GM18502 (cell line): ENCODE data around the gene SYCE3.

ENCODE experiments used
- ATAC-seq: cut with Tn5 transposase; IDR thresholded peaks from one replicate; pipeline ENCODE4 v1.9.1; 2021; ENCODE audit warnings: mild to moderate bottlenecking; ENCODE audit not compliant: unreplicated experiment, poor library complexity

The SYCE3 gene

DNA sequence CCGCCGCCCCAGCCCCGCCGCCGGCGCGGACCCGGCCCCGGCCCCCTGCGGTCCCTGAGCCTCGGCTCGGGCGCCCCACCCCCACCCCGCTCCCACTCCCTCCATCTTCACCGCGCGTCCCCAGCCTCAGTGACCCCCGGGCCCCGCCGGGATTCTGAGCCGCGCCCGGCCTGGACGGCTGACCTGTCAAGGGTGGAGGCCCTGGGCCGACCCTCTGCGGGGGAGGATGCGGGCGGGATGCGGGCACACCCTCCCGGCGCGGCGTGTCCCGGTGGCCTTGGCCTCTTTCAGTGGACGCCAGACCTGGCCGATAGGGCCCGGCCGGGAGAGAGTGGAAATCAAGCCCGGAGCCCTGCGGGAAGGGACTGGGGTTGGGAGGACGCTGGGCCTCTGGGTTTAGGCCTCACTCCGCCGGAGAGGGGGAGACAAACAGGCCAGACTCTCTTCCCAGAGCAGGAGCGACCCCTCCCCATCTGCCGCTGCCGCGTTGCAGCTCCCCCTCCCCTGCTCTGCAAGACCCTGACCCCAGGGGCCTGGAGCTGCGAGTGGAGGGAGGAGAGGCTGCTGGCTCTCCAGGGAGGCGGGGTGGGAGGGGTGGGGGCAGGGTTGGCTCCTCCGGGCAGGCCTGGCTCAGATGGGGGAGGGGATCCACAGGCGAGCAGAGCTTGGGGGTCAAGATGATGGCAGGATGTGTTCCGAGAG, 38.4 kb upstream of the SYCE3 start:
- no peak for ATAC-seq

DNA sequence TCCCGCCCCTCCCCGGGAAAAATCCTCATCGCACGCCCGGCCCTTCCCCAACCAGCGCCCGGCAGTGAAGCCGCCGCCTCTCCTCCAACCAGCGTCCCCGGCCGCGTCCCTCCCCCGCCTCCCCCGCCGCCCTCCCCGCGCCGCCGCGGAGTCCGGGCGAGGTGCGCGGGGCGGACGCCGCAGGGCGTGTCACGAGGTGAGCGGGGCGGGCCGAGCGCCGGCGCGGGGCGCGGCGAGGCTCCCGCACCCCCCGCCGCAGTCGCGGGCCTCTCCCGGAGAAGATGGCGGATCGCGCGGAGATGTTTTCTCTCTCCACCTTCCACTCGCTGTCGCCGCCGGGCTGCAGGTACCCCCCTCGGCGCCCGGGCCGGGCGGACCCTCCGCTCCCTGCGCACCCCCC, 37.8 kb upstream of the SYCE3 start, which contains the start of gene MAPK8IP2:
Gene MAPK8IP2 (plus strand): TSS at position 256 of the 400 bp plus-strand sequence. CDS start 26 bp downstream, at position 282.
- ATAC-seq, result no peak

DNA sequence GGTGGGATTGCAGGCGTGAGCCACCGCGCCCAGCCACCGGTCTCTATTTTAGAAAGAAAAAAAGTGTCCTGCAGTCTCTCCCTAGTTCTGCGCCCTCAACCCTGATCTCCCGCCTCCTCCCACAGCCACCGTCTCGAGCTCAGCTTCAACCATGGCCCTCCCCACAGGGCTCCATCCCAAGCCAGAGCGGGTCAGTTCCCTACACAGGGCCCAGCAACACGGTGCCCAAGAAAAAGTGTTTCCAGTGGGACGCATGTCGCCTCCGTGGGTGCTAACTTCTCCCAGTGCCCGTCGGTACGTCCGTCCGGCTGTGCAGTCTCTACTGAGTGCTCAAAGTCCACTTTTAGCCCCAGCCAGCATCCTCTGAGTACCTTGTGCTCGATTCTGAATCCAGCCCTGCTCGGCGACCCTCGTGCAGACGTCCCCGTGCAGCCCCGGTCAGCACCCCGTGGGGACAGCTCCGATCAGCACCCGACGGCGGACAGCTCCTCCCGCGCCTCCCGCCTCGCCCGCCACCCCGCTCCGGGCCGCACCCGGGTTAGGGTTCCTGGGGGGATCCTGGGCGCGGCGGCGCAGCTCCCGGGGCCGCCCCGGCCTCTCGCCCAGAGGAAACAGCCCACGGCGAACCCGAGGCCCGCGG, 37.2 kb upstream of the SYCE3 start:
- no peak for ATAC-seq

DNA sequence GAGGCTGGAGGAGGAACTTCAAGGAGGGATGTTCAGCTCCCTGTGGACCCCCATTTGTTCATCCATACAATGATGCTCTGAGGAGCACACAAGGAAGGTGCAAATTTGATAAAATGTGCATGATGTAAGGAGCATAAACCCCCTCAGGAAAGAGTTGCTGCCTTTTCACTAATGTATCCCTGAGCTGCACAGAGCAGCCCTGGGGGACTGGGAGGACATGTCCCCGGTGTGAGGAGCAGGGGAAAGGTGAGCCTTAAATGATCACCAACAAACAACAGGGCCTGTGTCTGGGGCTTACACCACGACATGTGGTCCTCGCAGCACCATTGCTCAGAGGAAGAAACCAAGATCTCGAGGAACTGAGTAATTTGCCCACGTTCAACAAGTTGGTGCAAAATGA, 34.4 kb upstream of the SYCE3 start:
- ATAC-seq, result no peak

DNA sequence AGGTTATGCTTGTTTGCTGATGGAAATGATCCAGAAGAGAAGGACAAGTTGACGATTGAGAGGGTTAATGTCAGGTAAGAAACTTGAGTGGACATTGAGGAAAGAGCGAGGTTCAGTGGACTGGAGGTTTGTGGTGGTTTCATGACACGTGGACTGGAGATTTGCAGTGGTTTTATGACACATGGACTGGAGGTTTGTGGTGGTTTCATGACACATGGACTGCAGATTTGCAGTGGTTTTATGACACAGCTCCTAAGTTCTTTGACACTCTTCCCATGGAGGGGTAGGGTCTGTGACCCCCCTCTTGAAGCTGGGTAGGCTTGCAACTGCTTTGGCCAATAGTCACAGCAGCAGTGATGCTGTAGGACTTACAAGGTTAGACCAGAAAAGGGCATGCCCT, 32.5 kb upstream of the SYCE3 start:
- ATAC-seq, result no peak

DNA sequence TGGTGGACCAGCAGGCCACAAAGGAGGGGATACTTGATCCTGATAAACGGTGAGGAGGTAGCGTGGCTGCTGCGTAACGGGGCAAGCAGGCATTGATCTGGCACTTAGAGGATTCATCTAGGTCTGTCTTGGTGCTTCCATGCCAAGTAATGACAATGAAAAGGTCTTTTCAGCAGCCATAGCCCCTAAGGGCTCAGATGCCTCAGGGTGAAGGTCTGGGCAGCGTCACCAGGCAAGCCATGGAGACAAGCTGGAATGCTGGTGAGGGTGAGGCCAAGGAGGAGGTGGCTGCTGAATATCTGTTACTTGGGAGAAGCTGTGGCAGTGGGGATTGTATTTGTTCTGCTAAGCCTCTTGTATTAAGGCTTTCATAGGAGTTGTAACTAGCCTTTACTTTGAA, 24.7 kb upstream of the SYCE3 start:
- ATAC-seq, result no peak

DNA sequence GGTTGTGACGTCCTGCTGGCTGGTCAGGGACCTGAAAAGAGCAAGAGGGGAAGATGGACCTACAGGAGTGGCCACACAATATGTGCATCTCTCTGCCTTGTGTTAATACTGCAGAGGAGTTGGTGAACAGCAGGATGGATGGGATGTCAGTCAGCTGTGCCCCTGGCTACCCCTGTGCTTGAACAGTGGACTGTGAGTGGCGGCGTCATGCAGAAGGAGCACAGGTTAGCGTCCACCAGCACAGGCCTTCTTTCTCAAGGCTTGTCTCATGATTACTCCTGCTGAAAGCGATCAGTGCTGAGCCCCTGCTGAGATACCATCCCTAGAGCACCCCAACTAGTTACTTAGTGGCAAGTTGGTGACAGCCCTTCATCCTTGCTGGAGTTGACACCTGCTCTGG, 23.7 kb upstream of the SYCE3 start:
- ATAC-seq, result no peak

DNA sequence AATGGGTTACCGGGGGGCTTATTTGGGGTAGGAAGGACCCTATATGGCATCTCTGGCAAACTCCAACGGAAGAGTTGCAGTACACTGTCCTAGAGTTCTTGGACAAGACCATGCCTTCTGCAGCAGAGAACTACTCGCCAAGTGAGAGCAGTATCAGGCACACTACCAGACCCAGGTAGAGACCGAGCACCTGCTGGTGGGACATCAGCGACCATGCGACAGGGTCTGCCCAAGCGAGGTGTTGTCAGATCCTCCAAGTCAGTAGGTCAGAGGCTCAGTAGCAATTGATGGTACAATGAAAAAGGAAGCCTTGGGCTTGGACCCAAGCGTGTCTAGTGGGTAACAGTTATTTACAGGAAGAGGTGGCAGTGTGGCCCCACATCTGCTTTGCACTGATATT, 23.1 kb upstream of the SYCE3 start:
- ATAC-seq, result no peak

DNA sequence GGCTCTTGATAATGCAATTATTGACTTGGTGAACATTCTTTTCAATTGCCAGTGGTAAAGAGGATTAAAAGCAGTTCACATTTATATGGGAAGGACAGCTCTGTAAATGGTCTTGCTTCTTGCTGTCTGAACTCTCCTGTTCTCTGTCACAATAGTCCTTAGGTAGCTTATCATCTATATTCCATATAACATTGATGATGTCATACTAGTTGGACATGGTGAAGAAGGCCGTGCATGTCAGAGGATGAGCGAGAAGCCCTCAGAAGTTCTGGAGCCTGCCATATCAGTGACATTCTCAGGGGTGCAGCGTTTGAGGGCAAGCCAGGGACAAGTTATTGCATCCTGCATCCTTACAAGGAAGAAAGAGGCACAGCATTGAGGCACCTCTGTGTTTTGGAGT, 22.5 kb upstream of the SYCE3 start:
- ATAC-seq, result no peak

DNA sequence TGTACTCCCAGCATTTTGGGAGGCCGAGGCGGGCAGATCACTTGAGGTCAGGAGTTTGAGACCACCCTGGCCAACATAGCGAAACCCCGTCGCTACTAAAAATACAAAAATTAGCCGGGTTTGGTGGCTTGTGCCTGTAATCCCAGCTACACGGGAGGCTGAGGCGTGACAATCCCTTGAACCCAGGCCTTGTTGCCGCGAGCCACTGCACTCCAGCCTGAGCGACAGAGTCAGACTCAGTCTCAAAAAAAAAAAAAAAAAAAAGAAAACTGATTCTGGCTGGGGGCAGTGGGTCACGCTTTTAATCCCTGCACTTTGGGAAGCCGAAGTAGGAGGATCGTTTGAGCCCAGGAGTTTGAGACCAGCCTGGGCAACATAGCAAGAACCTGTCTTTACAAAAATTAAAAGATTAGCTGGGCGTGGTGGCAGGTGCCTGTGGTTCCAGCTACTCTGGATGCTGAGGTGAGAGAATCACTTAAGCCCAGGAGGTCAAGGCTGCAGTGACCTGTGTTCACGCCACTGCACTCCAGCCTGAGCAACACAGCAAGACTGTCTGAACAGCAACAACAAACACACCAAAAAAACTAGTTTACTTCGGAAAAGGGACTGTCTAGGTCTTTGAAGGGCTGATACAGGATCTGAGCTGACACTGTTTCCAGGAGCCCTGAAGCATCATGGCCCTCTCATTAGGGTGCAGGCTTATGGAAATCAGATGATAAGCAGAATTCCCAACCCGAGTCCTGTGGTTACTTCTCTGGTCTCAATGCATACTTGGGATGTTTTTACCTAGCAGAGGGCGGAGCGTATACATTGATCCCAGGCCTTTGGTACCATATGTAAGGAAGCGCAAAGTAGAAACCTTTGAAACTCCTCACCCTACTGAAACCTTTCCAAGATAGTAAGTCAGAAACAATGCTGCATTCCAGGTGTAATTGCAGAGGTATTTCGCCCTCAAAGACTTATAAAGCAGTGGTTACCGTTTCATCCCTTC, 21.7 kb upstream of the SYCE3 start:
- ATAC-seq, result no peak

DNA sequence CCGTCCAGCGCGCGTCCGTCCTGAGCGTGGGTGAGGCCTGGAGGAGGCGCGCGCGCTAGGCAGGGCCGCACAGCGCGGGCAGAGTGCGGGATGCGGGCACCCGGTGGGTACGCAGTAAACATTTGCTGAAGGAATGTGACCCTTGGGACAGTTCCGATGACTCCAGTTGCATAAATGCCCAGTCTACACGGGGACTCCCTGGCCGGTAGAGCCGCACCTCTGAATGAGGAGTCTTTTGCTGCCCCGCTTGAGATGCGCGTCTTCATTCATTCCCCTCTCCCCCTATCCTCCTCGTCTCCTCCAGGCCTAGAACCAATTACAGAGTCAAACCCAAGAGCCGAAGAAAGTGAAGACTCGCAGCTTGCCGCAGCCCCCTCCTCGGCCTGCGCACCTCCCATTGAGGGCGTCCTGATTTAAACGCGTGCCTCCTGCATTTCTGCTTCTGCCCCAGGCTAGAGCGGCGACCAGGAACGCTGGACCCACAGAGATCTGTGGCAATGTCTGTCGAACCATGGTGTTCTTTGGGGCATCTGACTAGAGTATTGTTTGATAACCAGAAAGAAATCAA, 20.7 kb upstream of the SYCE3 start:
- peak; percentile 31 for ATAC-seq

DNA sequence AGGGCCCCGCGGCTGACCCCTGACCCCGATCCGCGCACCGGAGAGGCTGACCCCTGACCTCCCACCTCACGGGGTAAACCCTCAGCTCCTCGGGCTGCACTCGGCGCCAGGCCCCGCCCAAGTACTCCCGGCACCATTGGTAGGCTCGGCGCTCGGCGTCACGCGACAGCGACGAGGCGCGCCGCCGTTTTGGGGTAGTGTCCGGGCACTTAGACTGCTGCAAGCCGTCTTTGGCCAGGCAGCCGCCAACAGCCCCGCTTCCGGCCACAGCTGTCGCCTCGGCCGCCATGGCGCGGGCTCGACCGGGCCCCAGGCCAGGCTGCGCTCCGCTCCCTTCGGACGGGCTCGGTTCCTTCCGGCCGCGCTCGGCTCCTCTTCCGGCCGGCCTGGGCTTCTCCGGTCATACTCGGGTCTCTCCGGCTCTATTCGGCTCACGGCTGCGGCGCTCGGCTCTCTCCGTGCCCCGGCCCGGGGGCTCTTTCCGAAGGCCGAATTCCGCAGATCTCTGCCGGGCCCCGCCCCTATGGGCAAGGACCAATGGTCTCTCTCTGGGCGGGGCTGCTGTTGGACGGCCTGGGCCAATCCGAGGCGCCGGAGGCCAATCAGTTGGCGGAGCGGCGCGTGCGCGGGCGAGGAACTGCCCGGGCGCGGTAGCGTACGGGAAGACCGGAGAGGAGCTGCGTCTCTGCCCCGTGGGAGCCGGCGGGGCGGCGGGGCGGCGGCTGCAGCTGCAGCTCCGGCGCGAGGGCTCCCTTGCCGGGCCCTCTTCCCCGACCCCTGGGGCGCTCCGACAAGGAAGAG, 20.0 kb upstream of the SYCE3 start, which contains the start of gene CHKB:
Gene CHKB (minus strand): TSS at position 357 of the 801 bp plus-strand sequence. CDS start 68 bp downstream, at position 289.
- ATAC-seq, result peak; percentile 89

DNA sequence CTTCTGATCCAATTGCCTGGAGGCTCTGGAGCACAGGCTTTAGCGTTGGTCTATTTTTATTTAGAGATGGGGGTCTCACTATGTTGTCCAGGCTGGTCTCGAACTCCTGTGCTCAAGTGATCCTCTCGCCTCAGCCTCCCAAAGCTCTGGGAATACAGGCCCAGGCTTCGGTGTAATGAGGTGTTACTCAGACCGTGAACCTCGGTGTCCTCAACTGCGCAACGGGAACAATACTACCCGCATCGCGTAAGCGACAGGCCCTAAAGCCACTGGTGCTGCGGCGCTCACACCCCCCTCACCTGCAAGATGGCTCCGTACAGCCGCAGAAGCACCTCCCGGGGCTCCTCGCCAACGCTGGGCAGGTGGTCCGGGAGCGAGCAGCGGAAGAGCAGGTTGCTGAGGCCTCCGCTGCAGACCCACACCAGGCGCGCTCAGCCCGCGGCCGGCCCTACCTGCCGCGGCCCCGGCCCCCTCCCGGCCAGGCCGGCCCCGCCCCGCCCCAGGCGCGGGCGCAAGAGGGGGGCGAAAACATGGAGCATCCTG, 19.3 kb upstream of the SYCE3 start:
- no peak for ATAC-seq

DNA sequence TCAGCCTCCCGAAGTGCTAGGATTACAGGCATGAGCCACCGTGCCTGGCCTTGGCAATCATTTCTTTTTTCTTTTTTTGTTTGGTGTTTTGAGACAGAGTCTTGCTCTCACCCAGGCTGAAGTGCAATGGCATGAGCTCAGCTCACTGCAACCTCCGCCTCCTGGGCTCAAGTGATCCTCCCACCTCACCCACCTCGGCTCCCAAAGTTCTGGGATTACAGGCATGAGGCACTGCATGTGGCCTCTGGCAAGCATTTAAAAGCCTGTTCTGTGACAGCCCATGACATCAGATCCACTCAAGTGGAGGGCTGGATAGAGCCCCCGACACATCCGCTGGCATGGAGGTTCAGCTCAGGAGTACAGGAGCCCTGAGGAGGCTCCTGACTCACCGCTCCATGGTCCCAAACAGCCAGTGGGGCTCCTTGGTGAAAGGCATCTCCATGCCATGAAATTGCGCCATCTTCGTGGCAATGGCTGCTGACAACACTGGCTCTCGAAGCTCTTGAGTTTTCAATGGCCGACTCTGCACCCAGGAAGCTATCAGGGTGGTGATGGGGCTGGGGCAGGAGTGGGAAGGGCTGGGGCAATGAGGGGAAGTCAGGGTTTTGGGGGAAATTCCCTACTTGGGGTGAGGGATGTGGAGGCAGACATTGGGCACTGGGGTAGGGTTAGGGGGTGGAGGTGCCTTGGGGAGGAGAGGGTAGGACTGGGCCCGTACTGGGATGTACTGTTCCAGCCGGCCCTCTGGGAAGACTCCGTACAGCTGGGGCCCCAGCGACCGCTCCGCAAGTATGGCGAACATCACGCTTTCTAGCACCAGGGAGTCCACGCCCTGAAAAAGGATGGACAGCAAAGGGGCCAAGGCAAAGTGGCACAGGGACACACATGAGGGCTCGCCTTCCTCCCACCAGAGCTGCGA, 18.6 kb upstream of the SYCE3 start:
- ATAC-seq, result no peak

DNA sequence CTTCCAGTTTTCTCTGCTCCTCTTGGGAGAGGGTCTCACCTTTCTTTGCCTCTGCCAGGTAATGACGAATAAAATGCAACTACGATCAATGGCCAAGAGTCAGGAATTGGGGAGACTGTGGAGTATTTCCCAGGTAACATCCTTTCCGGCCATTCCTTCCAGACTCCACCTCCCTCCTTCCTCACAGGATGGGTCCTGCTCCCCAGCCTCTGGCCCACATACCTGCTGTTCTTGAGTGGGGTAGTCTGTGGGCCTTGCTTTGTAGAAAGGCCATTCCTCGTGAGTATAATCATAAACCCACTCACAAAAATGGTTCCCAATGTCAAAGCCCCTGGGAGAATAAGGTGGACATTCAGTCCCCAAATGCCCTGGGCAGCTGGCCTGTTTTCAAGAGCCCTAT, 17.0 kb upstream of the SYCE3 start:
- no peak for ATAC-seq

DNA sequence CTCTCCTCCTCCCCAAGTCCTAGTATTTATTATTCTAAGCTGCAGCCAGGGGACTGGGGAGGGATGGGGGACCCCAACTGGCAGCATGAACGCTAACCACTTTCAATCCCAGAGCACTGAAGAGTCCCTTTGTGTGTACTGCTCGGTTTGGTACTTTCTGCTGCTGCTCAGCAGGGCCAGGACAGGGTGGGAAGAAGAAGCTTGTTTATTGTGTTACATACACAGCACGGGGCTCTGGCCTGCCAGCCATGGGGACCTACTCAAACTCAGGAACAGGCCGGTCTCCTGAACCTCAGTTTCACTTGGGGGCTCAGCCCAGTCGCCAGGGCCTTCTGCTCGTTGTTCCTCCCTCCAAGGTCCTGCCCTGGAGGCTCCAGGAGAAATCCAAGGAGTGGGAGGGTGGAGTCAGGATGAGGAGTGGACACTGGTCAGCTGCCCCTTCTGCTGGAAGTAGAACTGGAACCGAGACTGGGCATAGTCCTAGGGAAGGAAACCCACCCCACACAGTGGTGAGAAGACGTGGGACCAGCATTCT, 16.1 kb upstream of the SYCE3 start:
- no peak for ATAC-seq

DNA sequence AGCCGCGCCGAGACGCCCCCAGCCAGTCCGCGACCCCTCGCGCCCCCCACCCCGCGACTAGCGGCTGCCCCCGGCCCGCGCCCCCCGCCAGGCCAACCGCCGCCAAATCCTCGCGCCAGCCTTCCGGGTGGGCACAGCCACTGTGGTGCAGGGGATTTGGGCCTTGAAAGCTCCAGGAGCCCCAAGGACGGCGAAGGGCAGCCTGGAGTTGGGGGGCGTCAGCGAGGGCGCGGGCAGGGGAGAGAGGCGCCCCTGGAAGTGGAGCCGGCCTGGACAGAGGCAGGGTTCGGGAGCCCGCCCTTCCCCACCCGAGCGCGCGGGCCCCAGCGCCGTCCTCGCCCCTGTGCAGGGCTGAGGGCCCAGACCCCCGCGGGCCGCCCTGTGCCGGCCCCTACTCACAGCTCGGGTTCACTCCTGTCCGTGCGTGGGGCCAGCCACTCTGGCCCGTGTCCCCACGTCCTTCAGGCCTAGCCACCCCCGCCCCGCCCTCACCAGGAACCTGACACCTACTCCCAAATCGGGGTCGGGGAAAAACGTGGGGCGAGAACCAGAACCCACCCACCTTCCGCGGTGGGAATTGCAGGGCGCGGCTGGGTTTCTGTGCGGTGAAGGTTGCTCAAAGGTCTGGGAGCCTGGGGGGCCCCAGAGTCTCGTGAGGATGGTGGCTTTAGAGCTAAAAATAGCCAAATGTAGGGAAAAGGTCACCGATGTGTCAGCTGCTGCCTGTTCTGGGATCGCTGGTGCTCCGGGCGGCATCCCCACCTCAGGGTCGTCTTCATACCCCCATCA, 15.5 kb upstream of the SYCE3 start, which contains the start of gene CPT1B:
Gene CPT1B (minus strand): TSS at position 441 of the 789 bp plus-strand sequence. CDS start 512 bp downstream, outside the sequence.
- no peak for ATAC-seq
